Caco-2 (cell line): ENCODE results near the gene SCYL1. TPM values are rescaled to one million over a fixed set of nuclear protein-coding genes. Genes with fewer than 3 reads are reported as not detected.

Experiments
- BruUV-seq: library from RNA; stranded (reverse); fragments of 400-500 nt; replicated peaks from 2 replicates; lab custom pipeline; 2021; lab: Mats Ljungman, UMichigan
- CTCF ChIA-PET: fragments of 300-600 bp; sonication (Branson Sonifier 250); formaldehyde crosslinking; loops from one replicate; lab custom pipeline; 2022; ENCODE audit warnings: antibody characterized with exemption; lab: Charles Lee
- POLR2A ChIA-PET: fragments of 300-600 bp; sonication (Branson Sonifier 250); formaldehyde crosslinking; loops from one replicate; lab custom pipeline; 2022; ENCODE audit warnings: antibody characterized with exemption; lab: Charles Lee
- DNase-seq, 2 experiments: peaks; one replicate each; pipeline versions ENCODE4 v3.0.0 to v3.0.0-alpha.2; 2020 to 2022
- H3K27me3 ChIP-seq: replicated peaks from 2 replicates; pipeline ENCODE4 v1.6.0; 2011; ENCODE audit warnings: low read length; ENCODE audit not compliant: control insufficient read depth, insufficient read depth
- H3K36me3 ChIP-seq: 2 replicates; pipeline ENCODE4 v1.5.1; 2011; ENCODE audit warnings: low read length; ENCODE audit not compliant: control insufficient read depth, insufficient read depth
- H3K4me1 ChIP-seq: fragments of 250-450 bp; sonication (Bioruptor Pico); 2 replicates; pipeline ENCODE4 v1.5.1; 2020; ENCODE audit warnings: mild to moderate bottlenecking
- H3K4me3 ChIP-seq: 2 replicates; pipeline ENCODE4 v1.5.1; 2011; ENCODE audit warnings: low read depth, mild to moderate bottlenecking, control low read depth, low read length
- H3K9me3 ChIP-seq: fragments of 250-450 bp; sonication (Bioruptor Pico); 2 replicates; pipeline ENCODE4 v1.5.1; 2020; ENCODE audit warnings: mild to moderate bottlenecking, moderate library complexity
- H3K27ac Mint-ChIP-seq: one replicate; pipeline ENCODE4 v1.8.0; 2022; ENCODE audit warnings: mixed read lengths; ENCODE audit not compliant: unreplicated experiment
- H3K27me3 Mint-ChIP-seq: one replicate; pipeline ENCODE4 v1.8.0; 2022; ENCODE audit warnings: mixed read lengths; ENCODE audit not compliant: insufficient read depth, unreplicated experiment
- H3K36me3 Mint-ChIP-seq: one replicate; pipeline ENCODE4 v1.8.0; 2022; ENCODE audit warnings: mild to moderate bottlenecking, mixed read lengths; ENCODE audit not compliant: insufficient read depth, unreplicated experiment
- H3K4me1 Mint-ChIP-seq: one replicate; pipeline ENCODE4 v1.8.0; 2022; ENCODE audit warnings: low read depth, mixed read lengths; ENCODE audit not compliant: unreplicated experiment
- H3K4me3 Mint-ChIP-seq: one replicate; pipeline ENCODE4 v1.8.0; 2022; ENCODE audit warnings: mild to moderate bottlenecking, moderate library complexity, mixed read lengths; ENCODE audit not compliant: unreplicated experiment
- H3K9me3 Mint-ChIP-seq: one replicate; pipeline ENCODE4 v1.8.0; 2022; ENCODE audit warnings: mixed read lengths; ENCODE audit not compliant: unreplicated experiment
- intact Hi-C: fragments of 100-400 bp; cut with micrococcal nuclease; formaldehyde crosslinking; loops from one replicate; pipeline ENCODE4 v1.10.0; 2022; ENCODE audit not compliant: unreplicated experiment
- total RNA-seq: library from RNA; stranded (reverse); gene quantifications from 2 replicates; pipeline ENCODE4 v1.2.3, GENCODE V29; 2022
- TF ChIP-seq, protein P1 (sequence below), 2 experiments: fragments of 200-600 bp in 1 of 2; IDR thresholded peaks; 1 replicate in 1 of 2; 2 replicates in 1 of 2; pipeline versions ENCODE4 v1.5.1 to v1.8.0; 2011 to 2022; ENCODE audit warnings: antibody characterized with exemption in 1 of 2, control low read depth in 1 of 2, inconsistent platforms in 1 of 2, low read depth in 1 of 2, low read length in 1 of 2, mild to moderate bottlenecking in 1 of 2, moderate library complexity in 1 of 2; ENCODE audit not compliant: insufficient read depth in 1 of 2, severe bottlenecking in 1 of 2, unreplicated experiment in 1 of 2

Gene SCYL1
- total RNA-seq, 1 experiment from 2014 or later = 123 TPM

DNA sequence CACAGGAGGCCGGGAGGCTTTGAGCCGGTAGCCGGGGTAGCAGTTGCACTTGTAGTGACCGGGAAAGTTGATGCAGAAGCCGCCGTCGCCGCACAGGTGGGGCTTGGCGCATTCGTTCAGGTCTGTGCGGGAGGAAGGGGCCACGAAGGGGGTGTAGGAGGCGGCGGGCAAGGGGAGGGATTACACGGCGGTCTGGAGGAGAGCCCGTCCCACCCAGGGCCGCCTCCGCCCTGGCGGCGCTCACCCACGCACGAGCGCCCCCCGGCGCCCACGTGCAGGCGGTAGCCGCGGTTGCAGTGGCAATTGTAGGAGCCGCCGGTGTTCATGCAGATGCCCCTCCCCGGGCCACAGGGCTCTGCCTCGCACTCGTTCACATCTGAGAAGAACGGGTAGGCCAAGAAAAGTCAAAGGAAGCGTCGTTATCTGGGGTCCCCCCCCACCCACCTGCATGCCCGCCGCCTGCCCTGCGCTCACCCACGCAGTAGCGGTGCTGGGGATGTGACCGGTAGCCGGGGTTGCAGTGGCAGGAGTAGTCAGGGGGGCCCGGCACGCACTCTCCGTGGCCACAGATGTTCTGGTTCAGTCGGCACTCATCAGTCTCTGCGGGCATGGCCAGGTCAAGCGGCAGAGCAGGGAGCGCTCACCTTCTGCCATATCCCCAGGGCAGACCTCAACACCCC lies 22.7 kb downstream of the SCYL1 start:
- Histone ChIP-seq H3K4me3 (no peak overlapping the region), H3K9me3 (no peaks in the 10 kb centered on the region), H3K27me3 (no peaks in the 10 kb centered on the region), H3K36me3 (0 out of 2 replicates have a peak, but pooled peaks cover 2% of the 10 kb centered on the region), H3K4me1 (peaks cover 27% of the 10 kb centered on the region)
- ChIA-PET POLR2A (interaction anchor here (0.8 kb wide), 2 partner anchors 22 to 23 kb away, joined by 3 to 7 read pairs; partner anchors contain the start of genes SCYL1 and ZNRD2), CTCF (no interaction called here)
- DNase-seq = no peak
- Mint-ChIP-seq H3K27ac (no peak overlapping the region), H3K9me3 (no peaks in the 10 kb centered on the region), H3K4me3 (no peak overlapping the region), H3K36me3 (peaks cover 42% of the 10 kb centered on the region), H3K4me1 (peaks cover 45% of the 10 kb centered on the region), H3K27me3 (no peaks in the 10 kb centered on the region)
- intact Hi-C loops = no loop called here
- TF ChIP-seq, protein P1, sequence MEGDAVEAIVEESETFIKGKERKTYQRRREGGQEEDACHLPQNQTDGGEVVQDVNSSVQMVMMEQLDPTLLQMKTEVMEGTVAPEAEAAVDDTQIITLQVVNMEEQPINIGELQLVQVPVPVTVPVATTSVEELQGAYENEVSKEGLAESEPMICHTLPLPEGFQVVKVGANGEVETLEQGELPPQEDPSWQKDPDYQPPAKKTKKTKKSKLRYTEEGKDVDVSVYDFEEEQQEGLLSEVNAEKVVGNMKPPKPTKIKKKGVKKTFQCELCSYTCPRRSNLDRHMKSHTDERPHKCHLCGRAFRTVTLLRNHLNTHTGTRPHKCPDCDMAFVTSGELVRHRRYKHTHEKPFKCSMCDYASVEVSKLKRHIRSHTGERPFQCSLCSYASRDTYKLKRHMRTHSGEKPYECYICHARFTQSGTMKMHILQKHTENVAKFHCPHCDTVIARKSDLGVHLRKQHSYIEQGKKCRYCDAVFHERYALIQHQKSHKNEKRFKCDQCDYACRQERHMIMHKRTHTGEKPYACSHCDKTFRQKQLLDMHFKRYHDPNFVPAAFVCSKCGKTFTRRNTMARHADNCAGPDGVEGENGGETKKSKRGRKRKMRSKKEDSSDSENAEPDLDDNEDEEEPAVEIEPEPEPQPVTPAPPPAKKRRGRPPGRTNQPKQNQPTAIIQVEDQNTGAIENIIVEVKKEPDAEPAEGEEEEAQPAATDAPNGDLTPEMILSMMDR (IDR thresholded peaks at IDR 0.05; ENCODE audit: insufficient read depth in 1 of 2, low read depth in 1 of 2, low read length in 1 of 2, severe bottlenecking in 1 of 2, unreplicated experiment in 1 of 2) = no peak
- BruUV-seq = no TSS peak

DNA sequence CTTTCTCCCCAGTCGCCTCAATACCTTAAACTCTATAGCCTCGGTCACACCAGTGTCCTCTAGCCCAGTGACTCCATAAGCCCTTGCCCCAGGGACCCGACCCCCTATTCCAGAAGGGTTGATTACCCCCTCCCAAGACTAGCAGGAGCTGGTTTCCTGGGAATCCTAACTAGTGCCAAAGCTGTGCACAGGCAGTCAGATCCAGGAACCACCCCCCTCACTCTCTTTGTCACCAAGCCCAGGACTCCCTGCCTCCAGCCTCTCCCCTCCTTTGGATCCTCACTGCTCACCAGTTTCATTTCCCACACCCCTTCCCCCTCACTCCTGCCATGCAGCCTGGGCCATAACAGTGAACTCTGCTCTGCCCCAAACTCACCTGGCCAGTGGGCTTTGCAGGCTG lies 23.5 kb downstream of the SCYL1 start:
- Histone ChIP-seq H3K27me3 (no peaks in the 10 kb centered on the region), H3K36me3 (no peaks in the 10 kb centered on the region; the same call in 1 of the 2 replicates), H3K9me3 (no peaks in the 10 kb centered on the region), H3K4me1 (peaks cover 30% of the 10 kb centered on the region), H3K4me3 (no peak overlapping the region)
- ChIA-PET CTCF (no interaction called here), POLR2A (no interaction called here)
- Mint-ChIP-seq H3K4me3 (no peak overlapping the region), H3K36me3 (peaks cover 37% of the 10 kb centered on the region), H3K4me1 (peaks cover 45% of the 10 kb centered on the region), H3K27me3 (no peaks in the 10 kb centered on the region), H3K27ac (no peak overlapping the region), H3K9me3 (no peaks in the 10 kb centered on the region)
- intact Hi-C loops = no loop called here
- no TSS peak for BruUV-seq
- TF ChIP-seq, protein P1 (IDR thresholded peaks at IDR 0.05; ENCODE audit: insufficient read depth in 1 of 2, low read depth in 1 of 2, low read length in 1 of 2, severe bottlenecking in 1 of 2, unreplicated experiment in 1 of 2) = no peak
- DNase-seq = no peak

DNA sequence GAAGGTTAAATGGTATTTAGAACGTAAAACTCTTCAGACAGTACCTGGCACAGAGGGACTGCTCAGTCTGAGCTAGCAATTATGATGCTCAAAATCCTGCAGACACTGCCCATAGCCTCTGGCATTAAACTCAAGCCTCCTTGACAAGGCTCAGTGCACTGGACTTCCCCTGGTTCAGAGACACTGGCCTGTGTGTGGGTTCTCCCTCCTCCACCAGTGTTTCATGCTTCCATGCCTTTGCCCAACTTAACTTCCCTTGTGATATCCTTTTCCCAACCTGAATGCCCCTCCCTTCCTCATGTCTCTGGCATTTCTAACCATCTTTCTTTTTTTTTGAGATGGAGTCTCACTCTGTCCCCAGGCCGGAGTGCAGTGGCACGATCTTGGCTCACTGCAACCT lies 24.2 kb downstream of the SCYL1 start:
- Histone ChIP-seq H3K27me3 (no peaks in the 10 kb centered on the region), H3K9me3 (no peaks in the 10 kb centered on the region), H3K4me3 (no peak overlapping the region), H3K4me1 (peaks cover 30% of the 10 kb centered on the region), H3K36me3 (no peaks in the 10 kb centered on the region; the same call in 1 of the 2 replicates)
- ChIA-PET POLR2A (no interaction called here), CTCF (interaction anchor here (0.7 kb wide), 1 partner anchor 46 kb away, joined by 3 read pairs; no protein-coding TSS in a partner anchor)
- H3K36me3 Mint-ChIP-seq = peaks cover 35% of the 10 kb centered on the region
- H3K4me1 Mint-ChIP-seq = peaks cover 42% of the 10 kb centered on the region
- DNase-seq = no peak
- no TSS peak for BruUV-seq
- intact Hi-C loops = no loop called here
- H3K4me3 Mint-ChIP-seq = no peak overlapping the region
- no peaks in the 10 kb centered on the region for H3K9me3 Mint-ChIP-seq
- H3K27me3 Mint-ChIP-seq = no peaks in the 10 kb centered on the region
- H3K27ac Mint-ChIP-seq = no peak overlapping the region
- TF ChIP-seq, protein P1 (IDR thresholded peaks at IDR 0.05; ENCODE audit: insufficient read depth in 1 of 2, low read depth in 1 of 2, low read length in 1 of 2, severe bottlenecking in 1 of 2, unreplicated experiment in 1 of 2) = no peak
